Stimulated activated CD4-positive, alpha-beta T cell treated with anti-CD3 and anti-CD28 coated beads, TNF-alpha, amount 100 ng/mL, for 1 hour (primary cell): ENCODE results near the gene PPP3CA.

Experiments
- DNase-seq, 3 donors: peaks; one replicate each; pipeline ENCODE4 v3.0.0-alpha.2; 2020; ENCODE audit warnings: low read depth in 3 of 3, low spot score in 1 of 3

PPP3CA gene

GRCh38 chr4:101332424-101332823, 14.9 kb downstream of the PPP3CA start:
- no peak for DNase-seq

- no peak for DNase-seq
Observed at GRCh38 chr4:101331017-101331416, 16.3 kb downstream of the PPP3CA start.

GRCh38 chr4:101329592-101329991, 17.7 kb downstream of the PPP3CA start:
- no peak for DNase-seq

GRCh38 chr4:101328063-101328602, 19.2 kb downstream of the PPP3CA start:
- no peak for DNase-seq

GRCh38 chr4:101326576-101326975, 20.8 kb downstream of the PPP3CA start:
- no peak for DNase-seq

- no peak for DNase-seq
Observed at GRCh38 chr4:101322743-101323142, 24.6 kb downstream of the PPP3CA start.

GRCh38 chr4:101321481-101322042, 25.8 kb downstream of the PPP3CA start:
- no peak for DNase-seq

- DNase-seq: no peak
Observed at GRCh38 chr4:101315786-101316185, 31.5 kb downstream of the PPP3CA start.

- DNase-seq: no peak
Observed at GRCh38 chr4:101315041-101315440, 32.3 kb downstream of the PPP3CA start.

GRCh38 chr4:101309925-101310324, 37.4 kb downstream of the PPP3CA start:
- no peak for DNase-seq

- DNase-seq: no peak
Observed at GRCh38 chr4:101307899-101308298, 39.4 kb downstream of the PPP3CA start.

GRCh38 chr4:101306764-101307615, 40.3 kb downstream of the PPP3CA start:
- DNase-seq: no peak

GRCh38 chr4:101306225-101306624, 41.1 kb downstream of the PPP3CA start:
- DNase-seq: no peak

- DNase-seq: no peak
Observed at GRCh38 chr4:101304916-101305315, 42.4 kb downstream of the PPP3CA start.

GRCh38 chr4:101299899-101300540, 47.3 kb downstream of the PPP3CA start:
- DNase-seq: no peak

GRCh38 chr4:101299021-101299420, 48.3 kb downstream of the PPP3CA start:
- DNase-seq: no peak

- no peak for DNase-seq
Observed at GRCh38 chr4:101295691-101296090, 51.6 kb downstream of the PPP3CA start.

- DNase-seq: no peak
Observed at GRCh38 chr4:101294597-101294996, 52.7 kb downstream of the PPP3CA start.

- no peak for DNase-seq
Observed at GRCh38 chr4:101292901-101293300, 54.4 kb downstream of the PPP3CA start.

GRCh38 chr4:101292214-101292613, 55.1 kb downstream of the PPP3CA start:
- no peak for DNase-seq

GRCh38 chr4:101291198-101291597, 56.1 kb downstream of the PPP3CA start:
- DNase-seq: no peak

GRCh38 chr4:101290654-101291053, 56.7 kb downstream of the PPP3CA start:
- no peak for DNase-seq
